GM10248 (cell line): ENCODE data around the gene RAG1.

Source experiments
- CTCF ChIA-PET: fragments of 300-600 bp; sonication (Branson Sonifier 250); formaldehyde crosslinking; extraction: SDS; loops from one replicate; lab custom pipeline; 2021; ENCODE audit warnings: antibody characterized with exemption; lab: Yijun Ruan, JAX
- POLR2A ChIA-PET: fragments of 350-650 bp; sonication (Branson Sonifier 250); formaldehyde crosslinking; extraction: SDS; loops from one replicate; lab custom pipeline; 2020; ENCODE audit warnings: antibody characterized with exemption; lab: Yijun Ruan, JAX
- DNase-seq: peaks from one replicate; pipeline ENCODE4 v3.0.0; 2012; ENCODE audit errors: extremely low spot score
- TF ChIP-seq, protein P1 (sequence below): IDR thresholded peaks from 2 replicates; pipeline ENCODE4 v1.5.1; 2012; ENCODE audit warnings: mild to moderate bottlenecking, low read depth; ENCODE audit errors: extremely low read depth, missing control alignments, control extremely low read depth

Gene RAG1

DNA sequence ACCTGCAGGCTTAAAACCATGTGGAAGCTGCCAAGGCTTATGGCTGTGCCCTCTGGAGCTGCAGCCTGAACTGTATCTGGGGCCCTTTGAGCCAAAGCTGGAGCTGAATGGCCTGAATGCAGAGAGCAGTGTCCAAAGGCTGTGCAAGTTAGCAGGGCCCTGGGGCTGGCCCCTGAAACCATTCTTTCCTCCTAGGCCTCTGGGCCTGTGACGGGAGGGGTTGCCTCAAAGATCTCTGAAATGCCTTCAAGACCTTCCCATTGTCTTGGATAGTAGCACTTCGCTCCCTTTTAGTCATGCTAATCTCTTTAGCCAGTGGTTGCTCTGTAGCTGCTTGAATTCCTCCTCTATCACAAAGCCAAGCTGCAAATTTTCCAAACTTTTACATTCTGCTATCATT is 13.7 kb downstream of the RAG1 start:
- ChIA-PET POLR2A (no interaction called here), CTCF (interaction anchor here (3.9 kb wide), 1 partner anchor 17 kb away, joined by 12 read pairs; no protein-coding TSS in a partner anchor)
- TF ChIP-seq, protein P1, sequence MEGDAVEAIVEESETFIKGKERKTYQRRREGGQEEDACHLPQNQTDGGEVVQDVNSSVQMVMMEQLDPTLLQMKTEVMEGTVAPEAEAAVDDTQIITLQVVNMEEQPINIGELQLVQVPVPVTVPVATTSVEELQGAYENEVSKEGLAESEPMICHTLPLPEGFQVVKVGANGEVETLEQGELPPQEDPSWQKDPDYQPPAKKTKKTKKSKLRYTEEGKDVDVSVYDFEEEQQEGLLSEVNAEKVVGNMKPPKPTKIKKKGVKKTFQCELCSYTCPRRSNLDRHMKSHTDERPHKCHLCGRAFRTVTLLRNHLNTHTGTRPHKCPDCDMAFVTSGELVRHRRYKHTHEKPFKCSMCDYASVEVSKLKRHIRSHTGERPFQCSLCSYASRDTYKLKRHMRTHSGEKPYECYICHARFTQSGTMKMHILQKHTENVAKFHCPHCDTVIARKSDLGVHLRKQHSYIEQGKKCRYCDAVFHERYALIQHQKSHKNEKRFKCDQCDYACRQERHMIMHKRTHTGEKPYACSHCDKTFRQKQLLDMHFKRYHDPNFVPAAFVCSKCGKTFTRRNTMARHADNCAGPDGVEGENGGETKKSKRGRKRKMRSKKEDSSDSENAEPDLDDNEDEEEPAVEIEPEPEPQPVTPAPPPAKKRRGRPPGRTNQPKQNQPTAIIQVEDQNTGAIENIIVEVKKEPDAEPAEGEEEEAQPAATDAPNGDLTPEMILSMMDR = no peak
- DNase-seq = no peak

DNA sequence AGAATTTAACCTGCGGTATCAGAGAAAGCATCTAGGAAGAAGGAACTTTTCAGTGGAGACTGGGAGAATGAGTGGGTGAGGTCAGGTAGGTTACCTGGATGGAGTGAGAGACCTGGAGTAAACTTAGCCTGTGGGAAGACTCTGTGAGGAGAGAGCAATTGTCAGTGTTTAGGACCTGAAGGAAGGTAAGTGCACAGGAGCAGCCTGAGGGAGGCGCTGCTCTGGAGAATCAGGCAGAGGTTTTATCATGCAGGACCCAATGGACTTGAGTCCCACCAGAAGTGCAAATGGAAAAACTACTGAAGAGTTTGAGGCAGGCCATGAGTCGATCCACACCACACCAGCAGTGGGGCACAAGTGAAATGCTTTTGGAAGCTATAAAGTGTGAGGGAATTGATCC is 15.9 kb downstream of the RAG1 start:
- TF ChIP-seq, protein P1 = no peak
- ChIA-PET POLR2A (no interaction called here), CTCF (interaction anchor here (3.9 kb wide), 1 partner anchor 19 kb away, joined by 12 read pairs; no protein-coding TSS in a partner anchor)
- DNase-seq = no peak

DNA sequence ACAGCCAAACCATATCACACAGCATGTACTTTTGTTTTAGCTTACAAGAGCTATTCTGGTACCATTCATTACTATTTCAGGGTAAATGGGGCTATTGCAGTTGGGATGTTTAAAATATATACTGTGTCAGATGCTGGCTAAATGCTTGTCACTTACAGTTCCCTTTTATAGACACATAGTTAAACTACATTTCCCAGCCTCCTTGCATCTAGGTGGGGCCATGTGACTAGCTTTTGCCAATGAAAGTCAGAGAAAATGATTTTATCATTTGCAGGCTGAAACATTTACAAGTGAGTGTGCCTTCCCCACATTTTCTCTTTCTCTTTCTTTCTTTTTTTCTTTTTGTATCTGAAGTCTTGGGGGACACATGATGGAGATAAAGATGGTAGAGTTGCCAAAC is 18.7 kb downstream of the RAG1 start:
- ChIA-PET CTCF (interaction anchor here (0.9 to 2.7 kb wide), 4 partner anchors 10 to 22 kb away, joined by 3 to 14 read pairs (median 3); no protein-coding TSS in a partner anchor), POLR2A (no interaction called here)
- TF ChIP-seq, protein P1 = no peak
- no peak for DNase-seq

DNA sequence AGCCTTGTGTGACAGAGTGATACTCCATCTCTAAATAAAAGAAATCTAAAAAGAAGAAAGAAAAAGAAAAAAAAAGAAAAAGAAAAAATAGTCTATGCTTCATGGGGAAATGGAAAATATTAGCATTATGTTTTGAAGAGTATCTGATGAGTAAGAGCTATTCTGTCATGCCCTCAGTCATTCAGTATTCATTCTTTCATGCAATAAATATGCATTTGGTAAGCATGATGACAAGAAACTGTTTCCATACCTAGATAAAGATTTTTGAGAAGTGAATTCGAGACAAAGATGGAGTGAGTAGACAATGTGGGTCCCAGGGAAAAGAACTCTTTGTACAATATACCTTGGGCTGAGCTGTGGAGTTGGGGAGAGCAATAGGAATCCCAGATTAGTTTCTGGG is 20.3 kb downstream of the RAG1 start:
- POLR2A ChIA-PET = no interaction called here
- no peak for DNase-seq
- CTCF ChIA-PET = interaction anchor here (0.6 to 1.9 kb wide), 2 partner anchors 11 to 159 kb away, joined by 3 to 4 read pairs; no protein-coding TSS in a partner anchor
- TF ChIP-seq, protein P1 = no peak

DNA sequence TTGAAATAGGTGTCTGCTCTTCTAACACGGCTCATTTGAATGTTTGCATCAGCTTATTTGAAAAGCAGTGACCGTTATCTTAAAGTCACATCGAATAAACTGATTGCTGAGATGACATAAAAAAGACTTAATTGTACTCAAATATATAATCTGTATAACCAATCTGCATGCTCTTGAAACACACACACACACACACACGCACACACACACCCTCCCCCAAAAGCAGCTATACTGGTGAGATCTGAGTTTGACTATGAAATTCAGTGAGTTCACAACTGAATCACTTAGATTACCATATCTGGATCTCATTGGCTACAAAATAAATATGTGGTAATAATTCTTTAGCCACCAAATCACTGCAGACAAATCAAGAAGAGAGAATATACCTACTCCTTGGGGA is 22.7 kb downstream of the RAG1 start:
- CTCF ChIA-PET = no interaction called here
- DNase-seq = no peak
- POLR2A ChIA-PET = no interaction called here
- TF ChIP-seq, protein P1 = no peak

DNA sequence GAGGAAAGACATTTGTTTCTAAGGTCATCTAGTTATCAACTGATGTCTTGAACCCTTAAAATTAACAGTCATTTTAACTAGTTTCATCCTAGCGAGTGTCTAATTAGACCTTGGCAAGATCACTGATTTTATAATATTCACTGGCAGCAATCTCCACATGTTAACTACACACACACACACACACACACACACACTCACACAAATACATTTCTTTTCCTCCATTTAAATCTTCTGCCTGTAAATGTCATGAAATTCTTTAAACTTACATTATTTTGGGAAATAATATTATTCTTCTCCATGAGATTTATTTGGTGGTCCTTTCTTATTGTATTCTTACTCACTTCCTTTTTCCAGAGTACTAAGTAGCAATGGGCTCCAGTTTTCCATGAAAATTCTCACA is 23.6 kb downstream of the RAG1 start:
- TF ChIP-seq, protein P1 = no peak
- no peak for DNase-seq
- POLR2A ChIA-PET = no interaction called here
- CTCF ChIA-PET = no interaction called here
